ENCODE measurements around the gene MNAT1. TPM values are rescaled to one million over a fixed set of nuclear protein-coding genes. Genes with fewer than 3 reads are reported as not detected.

Gene MNAT1
- polyA plus RNA-seq, 1 donor from 2014 or later, result 104 TPM

DNA sequence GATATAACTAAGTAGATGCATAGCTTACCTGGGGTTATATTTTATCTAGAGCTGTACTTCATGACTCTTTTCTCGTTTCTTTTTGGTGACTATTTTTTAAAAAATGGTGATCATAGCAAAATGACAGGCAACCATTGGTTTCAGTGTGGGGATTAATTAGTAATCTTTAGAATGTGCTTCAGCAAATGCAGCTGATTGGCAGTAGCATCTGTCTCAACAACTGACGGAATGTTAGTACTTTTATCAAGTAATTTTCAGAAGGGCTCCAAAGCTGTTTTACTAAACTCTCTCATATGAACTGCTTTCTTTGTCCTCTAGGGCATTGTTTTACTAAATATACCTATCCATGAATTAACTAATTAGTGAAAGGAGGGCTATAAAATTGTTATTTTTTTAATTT, 128.7 kb downstream of the MNAT1 start:
- Histone ChIP-seq H3K9me2 (ENCODE audit: insufficient read depth, low read length) (no peaks in the 10 kb centered on the region), H3F3A (ENCODE audit: insufficient read depth, low read length, poor library complexity, severe bottlenecking) (no peaks in the 10 kb centered on the region), H2AFZ (ENCODE audit: low read depth, low read length) (no peak overlapping the region), H3K4me2 (ENCODE audit: low read length) (no peak overlapping the region), H3K27me3 (ENCODE audit: insufficient read depth, low read depth, low read length) (no peaks in the 10 kb centered on the region), H3K27ac (ENCODE audit: low read length) (no peak overlapping the region), H3K36me3 (ENCODE audit: insufficient read depth, low read length) (no peaks in the 10 kb centered on the region), H3K4me3 (ENCODE audit: low read length) (no peak overlapping the region), H4K20me1 (ENCODE audit: insufficient read depth) (no peaks in the 10 kb centered on the region), H3K79me2 (replicated peaks; ENCODE audit: insufficient read depth, low read length) (no peaks in the 10 kb centered on the region), H3K9ac (ENCODE audit: low read length) (no peak overlapping the region), H3K9me3 (ENCODE audit: low read length) (no peaks in the 10 kb centered on the region)
- TF ChIP-seq EZH2 (IDR thresholded peaks at IDR 0.05; ENCODE audit: borderline replicate concordance, insufficient read depth, low read length, poor library complexity, severe bottlenecking), result no peak
- TF ChIP-seq TAF1 (IDR thresholded peaks at IDR 0.05; ENCODE audit: low read depth), result no peak
- no peak for TF ChIP-seq RAD21 (conservative IDR thresholded peaks at IDR 0.05)
- TF ChIP-seq MXI1 (conservative IDR thresholded peaks at IDR 0.05; ENCODE audit: poor library complexity, severe bottlenecking), result no peak
- no peak for TF ChIP-seq SMC3 (conservative IDR thresholded peaks at IDR 0.05; ENCODE audit: poor library complexity)
- TF ChIP-seq, protein P1, sequence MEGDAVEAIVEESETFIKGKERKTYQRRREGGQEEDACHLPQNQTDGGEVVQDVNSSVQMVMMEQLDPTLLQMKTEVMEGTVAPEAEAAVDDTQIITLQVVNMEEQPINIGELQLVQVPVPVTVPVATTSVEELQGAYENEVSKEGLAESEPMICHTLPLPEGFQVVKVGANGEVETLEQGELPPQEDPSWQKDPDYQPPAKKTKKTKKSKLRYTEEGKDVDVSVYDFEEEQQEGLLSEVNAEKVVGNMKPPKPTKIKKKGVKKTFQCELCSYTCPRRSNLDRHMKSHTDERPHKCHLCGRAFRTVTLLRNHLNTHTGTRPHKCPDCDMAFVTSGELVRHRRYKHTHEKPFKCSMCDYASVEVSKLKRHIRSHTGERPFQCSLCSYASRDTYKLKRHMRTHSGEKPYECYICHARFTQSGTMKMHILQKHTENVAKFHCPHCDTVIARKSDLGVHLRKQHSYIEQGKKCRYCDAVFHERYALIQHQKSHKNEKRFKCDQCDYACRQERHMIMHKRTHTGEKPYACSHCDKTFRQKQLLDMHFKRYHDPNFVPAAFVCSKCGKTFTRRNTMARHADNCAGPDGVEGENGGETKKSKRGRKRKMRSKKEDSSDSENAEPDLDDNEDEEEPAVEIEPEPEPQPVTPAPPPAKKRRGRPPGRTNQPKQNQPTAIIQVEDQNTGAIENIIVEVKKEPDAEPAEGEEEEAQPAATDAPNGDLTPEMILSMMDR (IDR thresholded peaks at IDR 0.05; ENCODE audit: poor library complexity, severe bottlenecking), result no peak
- TF ChIP-seq, protein P2, sequence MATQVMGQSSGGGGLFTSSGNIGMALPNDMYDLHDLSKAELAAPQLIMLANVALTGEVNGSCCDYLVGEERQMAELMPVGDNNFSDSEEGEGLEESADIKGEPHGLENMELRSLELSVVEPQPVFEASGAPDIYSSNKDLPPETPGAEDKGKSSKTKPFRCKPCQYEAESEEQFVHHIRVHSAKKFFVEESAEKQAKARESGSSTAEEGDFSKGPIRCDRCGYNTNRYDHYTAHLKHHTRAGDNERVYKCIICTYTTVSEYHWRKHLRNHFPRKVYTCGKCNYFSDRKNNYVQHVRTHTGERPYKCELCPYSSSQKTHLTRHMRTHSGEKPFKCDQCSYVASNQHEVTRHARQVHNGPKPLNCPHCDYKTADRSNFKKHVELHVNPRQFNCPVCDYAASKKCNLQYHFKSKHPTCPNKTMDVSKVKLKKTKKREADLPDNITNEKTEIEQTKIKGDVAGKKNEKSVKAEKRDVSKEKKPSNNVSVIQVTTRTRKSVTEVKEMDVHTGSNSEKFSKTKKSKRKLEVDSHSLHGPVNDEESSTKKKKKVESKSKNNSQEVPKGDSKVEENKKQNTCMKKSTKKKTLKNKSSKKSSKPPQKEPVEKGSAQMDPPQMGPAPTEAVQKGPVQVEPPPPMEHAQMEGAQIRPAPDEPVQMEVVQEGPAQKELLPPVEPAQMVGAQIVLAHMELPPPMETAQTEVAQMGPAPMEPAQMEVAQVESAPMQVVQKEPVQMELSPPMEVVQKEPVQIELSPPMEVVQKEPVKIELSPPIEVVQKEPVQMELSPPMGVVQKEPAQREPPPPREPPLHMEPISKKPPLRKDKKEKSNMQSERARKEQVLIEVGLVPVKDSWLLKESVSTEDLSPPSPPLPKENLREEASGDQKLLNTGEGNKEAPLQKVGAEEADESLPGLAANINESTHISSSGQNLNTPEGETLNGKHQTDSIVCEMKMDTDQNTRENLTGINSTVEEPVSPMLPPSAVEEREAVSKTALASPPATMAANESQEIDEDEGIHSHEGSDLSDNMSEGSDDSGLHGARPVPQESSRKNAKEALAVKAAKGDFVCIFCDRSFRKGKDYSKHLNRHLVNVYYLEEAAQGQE (IDR thresholded peaks at IDR 0.05; ENCODE audit: borderline replicate concordance), result no peak
- no peak for TF ChIP-seq POLR2AphosphoS5 (IDR thresholded peaks at IDR 0.05)
- TF ChIP-seq EP300 (conservative IDR thresholded peaks at IDR 0.05; ENCODE audit: poor library complexity, severe bottlenecking), result no peak

DNA sequence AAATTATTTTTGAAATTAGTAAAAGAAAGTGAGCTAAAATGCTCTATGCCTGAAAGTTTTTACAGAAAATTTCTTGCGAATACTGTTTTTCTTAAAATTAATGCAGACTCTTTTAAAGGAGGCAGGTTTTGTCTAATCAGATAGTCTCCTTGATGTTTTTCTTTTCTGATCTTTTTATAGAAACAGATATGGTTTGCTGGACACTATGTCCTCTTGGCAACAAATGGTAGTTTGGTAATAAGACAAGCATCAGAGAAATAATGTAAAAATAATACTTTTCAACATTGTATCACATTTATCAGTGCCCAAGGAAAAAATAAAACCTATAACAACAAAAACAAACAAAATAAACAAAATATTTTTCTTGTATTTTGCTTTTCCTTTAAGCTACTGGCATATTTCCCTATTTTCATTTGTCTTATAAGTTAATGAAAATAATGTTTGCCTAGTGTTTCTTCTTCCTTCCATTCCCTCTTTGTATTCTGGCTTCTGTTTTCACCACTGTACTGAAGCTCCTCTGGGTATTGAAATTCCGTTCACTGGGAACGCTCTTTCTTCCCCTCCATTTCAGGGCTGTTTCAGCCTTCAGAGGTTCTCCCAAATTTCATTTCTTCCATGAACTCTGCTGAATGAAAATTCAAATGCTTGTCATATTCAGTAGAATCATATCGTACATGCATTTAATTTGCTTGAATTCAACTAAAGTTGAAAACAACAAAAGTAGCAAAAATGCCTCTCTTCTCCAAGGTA, 131.0 kb downstream of the MNAT1 start:
- Histone ChIP-seq H3K4me2 (ENCODE audit: low read length) (no peak overlapping the region), H3K36me3 (ENCODE audit: insufficient read depth, low read length) (no peaks in the 10 kb centered on the region)

More for the DNA sequence above, 131.0 kb downstream of the MNAT1 start:
- no peaks in the 10 kb centered on the region for H3K9me2 ChIP-seq (ENCODE audit: insufficient read depth, low read length)
- TF ChIP-seq TAF1 (IDR thresholded peaks at IDR 0.05; ENCODE audit: low read depth) (no peak), RAD21 (conservative IDR thresholded peaks at IDR 0.05) (no peak), SMC3 (conservative IDR thresholded peaks at IDR 0.05; ENCODE audit: poor library complexity) (no peak), POLR2AphosphoS5 (IDR thresholded peaks at IDR 0.05) (no peak)
- TF ChIP-seq, protein P1 (IDR thresholded peaks at IDR 0.05; ENCODE audit: poor library complexity, severe bottlenecking), result no peak
- no peak overlapping the region for H3K9ac ChIP-seq (ENCODE audit: low read length)
- H3F3A ChIP-seq (ENCODE audit: insufficient read depth, low read length, poor library complexity, severe bottlenecking), result no peaks in the 10 kb centered on the region
- H3K4me3 ChIP-seq (ENCODE audit: low read length), result no peak overlapping the region
- H3K9me3 ChIP-seq (ENCODE audit: low read length), result no peaks in the 10 kb centered on the region
- no peaks in the 10 kb centered on the region for H3K27me3 ChIP-seq (ENCODE audit: insufficient read depth, low read depth, low read length)
- H4K20me1 ChIP-seq (ENCODE audit: insufficient read depth), result no peaks in the 10 kb centered on the region
- H3K79me2 ChIP-seq (replicated peaks; ENCODE audit: insufficient read depth, low read length), result no peaks in the 10 kb centered on the region
- H3K27ac ChIP-seq (ENCODE audit: low read length), result no peak overlapping the region
- no peak overlapping the region for H2AFZ ChIP-seq (ENCODE audit: low read depth, low read length)
